Measurements from ENCODE around the gene GIPC2. TPM values are rescaled to one million over a fixed set of nuclear protein-coding genes. Genes with fewer than 3 reads are reported as not detected.

Gene GIPC2
- total and polyA plus RNA-seq, 8 donors: 6.3 to 22.1 (median 12.9) TPM

DNA sequence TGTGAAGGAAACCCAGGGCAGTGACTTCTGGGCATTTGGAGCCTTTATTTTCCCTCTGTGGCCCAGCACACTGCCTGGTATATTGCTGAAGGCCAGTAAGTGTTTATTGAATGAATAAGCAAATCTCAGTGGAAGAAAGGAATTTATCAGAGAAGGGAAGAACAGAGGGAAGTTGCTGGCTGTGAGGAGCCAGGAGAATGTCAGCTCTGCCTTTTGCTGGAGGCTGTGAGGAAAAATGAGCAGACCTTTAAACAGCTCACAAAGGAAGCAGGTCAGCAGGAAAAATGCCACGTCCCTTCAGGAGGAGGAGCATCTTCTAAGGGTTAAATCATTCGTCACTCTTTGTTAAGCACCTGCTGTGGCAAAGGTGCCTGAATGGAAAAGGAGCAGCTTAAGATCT is 75.9 kb downstream of the GIPC2 start:
- ATAC-seq: no peak
- TF ChIP-seq, protein P1, sequence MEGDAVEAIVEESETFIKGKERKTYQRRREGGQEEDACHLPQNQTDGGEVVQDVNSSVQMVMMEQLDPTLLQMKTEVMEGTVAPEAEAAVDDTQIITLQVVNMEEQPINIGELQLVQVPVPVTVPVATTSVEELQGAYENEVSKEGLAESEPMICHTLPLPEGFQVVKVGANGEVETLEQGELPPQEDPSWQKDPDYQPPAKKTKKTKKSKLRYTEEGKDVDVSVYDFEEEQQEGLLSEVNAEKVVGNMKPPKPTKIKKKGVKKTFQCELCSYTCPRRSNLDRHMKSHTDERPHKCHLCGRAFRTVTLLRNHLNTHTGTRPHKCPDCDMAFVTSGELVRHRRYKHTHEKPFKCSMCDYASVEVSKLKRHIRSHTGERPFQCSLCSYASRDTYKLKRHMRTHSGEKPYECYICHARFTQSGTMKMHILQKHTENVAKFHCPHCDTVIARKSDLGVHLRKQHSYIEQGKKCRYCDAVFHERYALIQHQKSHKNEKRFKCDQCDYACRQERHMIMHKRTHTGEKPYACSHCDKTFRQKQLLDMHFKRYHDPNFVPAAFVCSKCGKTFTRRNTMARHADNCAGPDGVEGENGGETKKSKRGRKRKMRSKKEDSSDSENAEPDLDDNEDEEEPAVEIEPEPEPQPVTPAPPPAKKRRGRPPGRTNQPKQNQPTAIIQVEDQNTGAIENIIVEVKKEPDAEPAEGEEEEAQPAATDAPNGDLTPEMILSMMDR (IDR thresholded peaks at IDR 0.05): no peak
- H3K36me3 ChIP-seq: no peaks in the 10 kb centered on the region
- no peaks in the 10 kb centered on the region for H3K9me3 ChIP-seq
- no peaks in the 10 kb centered on the region for H3K27me3 ChIP-seq
- intact Hi-C loops (cut with DNase I): no loop called here
- H3K27ac ChIP-seq: no peak overlapping the region
- H3K4me1 ChIP-seq: no peaks in the 10 kb centered on the region
- FAIRE-seq: no peak
- no peak for DNase-seq
- WGBS, 2 donors: 83 to 92% methylated on average over 2 of the region's 2 CpGs
- H3K4me3 ChIP-seq: no peak overlapping the region

DNA sequence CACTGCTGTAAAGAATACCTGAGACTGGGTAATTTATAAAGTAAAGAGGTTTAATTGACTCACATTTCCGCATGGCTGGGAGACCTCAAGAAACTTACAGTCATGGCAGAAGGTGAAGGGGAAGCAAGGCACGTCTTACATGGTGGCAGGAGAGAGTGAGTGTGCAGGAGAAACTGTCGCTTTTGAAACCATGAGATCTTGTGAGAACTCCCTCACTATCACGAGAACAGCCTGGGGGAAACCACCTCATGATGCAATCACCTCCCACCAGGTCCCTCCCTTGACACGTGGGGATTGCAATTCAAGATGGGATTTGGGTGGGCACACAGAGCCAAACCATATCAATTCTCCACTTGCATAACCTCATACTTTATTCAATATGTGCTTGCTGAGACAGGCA is 76.6 kb downstream of the GIPC2 start:
- Histone ChIP-seq H3K27ac (no peak overlapping the region), H3K4me3 (no peak overlapping the region), H3K4me1 (no peaks in the 10 kb centered on the region), H3K36me3 (no peaks in the 10 kb centered on the region), H3K27me3 (no peaks in the 10 kb centered on the region), H3K9me3 (no peaks in the 10 kb centered on the region)
- DNase-seq: no peak
- intact Hi-C loops (cut with DNase I): no loop called here
- ATAC-seq: no peak
- TF ChIP-seq, protein P1 (IDR thresholded peaks at IDR 0.05): no peak
- no peak for FAIRE-seq
- 84 to 85% methylated on average over 5 of the region's 5 CpGs for WGBS, 2 donors

DNA sequence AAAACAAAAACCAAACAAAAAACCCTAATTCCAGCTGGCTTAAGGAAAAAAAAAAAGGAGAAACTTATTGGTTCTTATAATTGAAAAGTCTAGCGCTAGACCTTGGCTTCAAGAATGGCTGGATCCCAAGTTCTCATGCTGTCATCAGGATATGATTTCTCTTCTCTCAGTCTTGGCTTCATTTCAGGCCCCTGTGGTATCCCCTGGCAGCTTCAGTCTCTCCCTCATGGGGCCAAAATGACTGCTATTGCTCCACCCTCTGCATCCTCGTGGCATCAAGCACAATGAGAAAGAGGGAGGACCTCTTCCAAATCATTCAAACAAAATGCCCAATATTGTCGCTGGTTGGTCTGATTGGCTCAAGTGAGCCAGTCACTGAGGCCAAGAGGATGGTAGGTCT is 80.7 kb downstream of the GIPC2 start:
- H3K27me3 ChIP-seq: no peaks in the 10 kb centered on the region
- no peak overlapping the region for H3K27ac ChIP-seq
- no peak for ATAC-seq
- intact Hi-C loops (cut with DNase I): no loop called here
- no peak for DNase-seq
- H3K4me1 ChIP-seq: no peaks in the 10 kb centered on the region
- WGBS, 2 donors: 94 to 96% methylated on average over 3 of the region's 3 CpGs
- no peak for FAIRE-seq
- TF ChIP-seq, protein P1 (IDR thresholded peaks at IDR 0.05): no peak
- no peak overlapping the region for H3K4me3 ChIP-seq
- H3K36me3 ChIP-seq: no peaks in the 10 kb centered on the region
- H3K9me3 ChIP-seq: no peaks in the 10 kb centered on the region

DNA sequence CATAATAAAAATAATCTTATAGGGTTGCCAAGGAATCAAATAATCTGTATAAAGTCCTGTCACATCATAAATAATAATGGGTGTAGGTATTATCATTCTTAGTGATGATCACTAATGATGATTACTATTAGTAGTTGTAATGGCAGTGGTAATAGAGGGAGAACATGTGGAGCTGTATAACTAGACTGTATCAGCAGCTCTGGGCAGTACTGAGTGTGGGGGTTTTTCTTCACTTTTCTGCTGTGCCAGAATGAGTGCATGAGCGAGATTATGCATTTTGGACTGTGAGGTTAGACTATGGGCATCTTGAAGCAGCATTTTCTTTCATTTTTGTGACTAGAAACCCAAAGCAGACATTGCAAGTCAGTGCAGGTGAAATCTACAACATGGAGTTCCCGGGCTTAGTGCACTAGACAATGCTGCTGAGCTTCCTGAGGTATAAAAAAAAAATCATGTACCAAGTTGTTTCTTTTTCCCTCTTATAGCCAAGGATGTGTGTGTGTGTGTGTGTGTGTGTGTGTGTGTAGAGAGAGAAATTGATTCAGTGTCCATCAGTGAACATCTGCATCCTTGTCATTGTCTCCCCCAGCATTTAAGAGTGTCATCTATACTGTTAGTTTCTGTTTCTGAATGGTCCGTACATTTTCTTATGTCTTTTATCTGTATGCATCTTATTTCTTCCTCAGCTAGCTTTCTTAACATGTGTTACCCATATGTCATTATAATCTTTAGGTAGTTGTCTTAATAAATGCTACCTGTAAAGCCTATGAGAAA is 86.6 kb downstream of the GIPC2 start:
- Histone ChIP-seq H3K27ac (no peak overlapping the region), H3K36me3 (no peaks in the 10 kb centered on the region), H3K9me3 (no peaks in the 10 kb centered on the region), H3K4me3 (no peak overlapping the region), H3K4me1 (no peaks in the 10 kb centered on the region), H3K27me3 (no peaks in the 10 kb centered on the region)
- no peak for ATAC-seq
- intact Hi-C loops (cut with DNase I): loop anchor here in 1 of 3 donors (5.0 kb wide), 1 partner anchor 475 kb away; no protein-coding TSS in a partner anchor
- TF ChIP-seq, protein P1 (IDR thresholded peaks at IDR 0.05): no peak
- no peak for FAIRE-seq
- 86 to 88% methylated on average over 3 of the region's 3 CpGs for WGBS, 2 donors
- DNase-seq: no peak

DNA sequence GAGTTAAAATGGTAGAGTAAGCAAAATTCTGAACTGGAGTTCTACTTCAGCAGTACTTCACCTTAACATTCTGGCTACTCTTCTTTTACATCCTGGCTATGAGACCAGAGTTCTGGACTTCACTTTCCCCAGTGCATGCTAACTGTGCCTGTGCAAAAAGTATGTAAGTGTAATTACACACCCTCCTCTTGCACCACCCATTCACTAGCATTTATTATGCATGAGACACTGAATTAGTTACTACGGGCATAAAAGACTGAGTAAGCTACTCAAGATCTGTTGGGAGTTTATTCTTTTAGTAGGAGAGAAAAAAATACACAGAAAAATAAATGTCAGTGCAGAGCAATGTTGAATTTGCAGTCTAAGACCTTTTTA is 87.2 kb downstream of the GIPC2 start:
- DNase-seq: no peak
- H3K36me3 ChIP-seq: no peaks in the 10 kb centered on the region
- intact Hi-C loops (cut with DNase I): loop anchor here in 1 of 3 donors (5.0 kb wide), 1 partner anchor 474 kb away; no protein-coding TSS in a partner anchor
- TF ChIP-seq, protein P1 (IDR thresholded peaks at IDR 0.05): no peak
- H3K27ac ChIP-seq: no peak overlapping the region
- no peaks in the 10 kb centered on the region for H3K4me1 ChIP-seq
- ATAC-seq: no peak
- 87 to 97% methylated on average over 1 of the region's 1 CpG for whole genome bisulfite sequencing, 2 donors
- no peak overlapping the region for H3K4me3 ChIP-seq
- no peaks in the 10 kb centered on the region for H3K9me3 ChIP-seq
- no peak for FAIRE-seq
- H3K27me3 ChIP-seq: no peaks in the 10 kb centered on the region

Measured in pancreas (tissue), 10 donors.